HG02798 (cell line): Measurements from ENCODE around the gene PLPP3.

Source experiments
- ATAC-seq: cut with Tn5 transposase; IDR thresholded peaks from one replicate; pipeline ENCODE4 v1.9.1; 2021; ENCODE audit warnings: mild to moderate bottlenecking; ENCODE audit not compliant: unreplicated experiment, poor library complexity

The PLPP3 gene

GRCh38 chr1:56446531-56447098 lies 132.7 kb downstream of the PLPP3 start:
- no peak for ATAC-seq

- ATAC-seq, result no peak
Observed at GRCh38 chr1:56444960-56445646, 134.3 kb downstream of the PLPP3 start.
